ENCODE measurements around the gene IFNGR2. TPM values are rescaled to one million over a fixed set of nuclear protein-coding genes. Genes with fewer than 3 reads are reported as not detected.

IFNGR2 gene
- total and polyA plus RNA-seq, 2 of the 13 experiments (the other 11 are each of a cell fraction or from before 2014, with no cell fraction given): 61.3 to 117 TPM

GRCh38 chr21:33479679-33480480 is 76.7 kb downstream of the IFNGR2 start, which contains the start of gene TMEM50B (continued):
- TF ChIP-seq ZNF562 (CRISPR knock-in tag; IDR thresholded peaks at IDR 0.05; ENCODE audit: borderline replicate concordance) (no peak), RXRA (CRISPR knock-in tag; IDR thresholded peaks at IDR 0.05) (peak; percentile 46; the same call in 1 of the 2 replicates), NFE2L1 (CRISPR knock-in tag; IDR thresholded peaks at IDR 0.05; ENCODE audit: borderline replicate concordance) (no peak), SMC3 (IDR thresholded peaks at IDR 0.05; ENCODE audit: low read length) (no peak), FOXP4 (CRISPR knock-in tag; IDR thresholded peaks at IDR 0.05) (no peak), ZNF589 (CRISPR knock-in tag; conservative IDR thresholded peaks at IDR 0.05) (peak; percentile 84; the same call in 1 of the 2 replicates), SOX5 (CRISPR knock-in tag; IDR thresholded peaks at IDR 0.05; ENCODE audit: borderline replicate concordance) (no peak), HMGXB3 (CRISPR knock-in tag; IDR thresholded peaks at IDR 0.05; ENCODE audit: borderline replicate concordance) (no peak), PAWR (CRISPR knock-in tag; IDR thresholded peaks at IDR 0.05; ENCODE audit: borderline replicate concordance) (no peak), SAFB2 (CRISPR knock-in tag; IDR thresholded peaks at IDR 0.05; ENCODE audit: borderline replicate concordance, low read depth) (no peak), ZNF891 (CRISPR knock-in tag; IDR thresholded peaks at IDR 0.05) (no peak), ZFP36 (IDR thresholded peaks at IDR 0.05; ENCODE audit: borderline replicate concordance, low read depth, low read length, partially characterized antibody) (no peak), NR2F6 (IDR thresholded peaks at IDR 0.05) (no peak), NR2F6 (CRISPR knock-in tag; IDR thresholded peaks at IDR 0.05) (peak; percentile 28; the same call in 1 of the 2 replicates), ZNF446 (CRISPR knock-in tag; IDR thresholded peaks at IDR 0.05) (peak; percentile 36; the same call in 1 of the 2 replicates), ZNF703 (CRISPR knock-in tag; IDR thresholded peaks at IDR 0.05; ENCODE audit: borderline replicate concordance) (no peak), HNRNPH1 (optimal IDR thresholded peaks at IDR 0.05; ENCODE audit: low read depth, low read length) (no peak), ZNF30 (CRISPR knock-in tag; IDR thresholded peaks at IDR 0.05) (no peak), ATAD3A (CRISPR knock-in tag; IDR thresholded peaks at IDR 0.05) (no peak), ZNF772 (CRISPR knock-in tag; IDR thresholded peaks at IDR 0.05) (peak; percentile 45; the same call in 1 of the 2 replicates)
- TF ChIP-seq, protein P1, sequence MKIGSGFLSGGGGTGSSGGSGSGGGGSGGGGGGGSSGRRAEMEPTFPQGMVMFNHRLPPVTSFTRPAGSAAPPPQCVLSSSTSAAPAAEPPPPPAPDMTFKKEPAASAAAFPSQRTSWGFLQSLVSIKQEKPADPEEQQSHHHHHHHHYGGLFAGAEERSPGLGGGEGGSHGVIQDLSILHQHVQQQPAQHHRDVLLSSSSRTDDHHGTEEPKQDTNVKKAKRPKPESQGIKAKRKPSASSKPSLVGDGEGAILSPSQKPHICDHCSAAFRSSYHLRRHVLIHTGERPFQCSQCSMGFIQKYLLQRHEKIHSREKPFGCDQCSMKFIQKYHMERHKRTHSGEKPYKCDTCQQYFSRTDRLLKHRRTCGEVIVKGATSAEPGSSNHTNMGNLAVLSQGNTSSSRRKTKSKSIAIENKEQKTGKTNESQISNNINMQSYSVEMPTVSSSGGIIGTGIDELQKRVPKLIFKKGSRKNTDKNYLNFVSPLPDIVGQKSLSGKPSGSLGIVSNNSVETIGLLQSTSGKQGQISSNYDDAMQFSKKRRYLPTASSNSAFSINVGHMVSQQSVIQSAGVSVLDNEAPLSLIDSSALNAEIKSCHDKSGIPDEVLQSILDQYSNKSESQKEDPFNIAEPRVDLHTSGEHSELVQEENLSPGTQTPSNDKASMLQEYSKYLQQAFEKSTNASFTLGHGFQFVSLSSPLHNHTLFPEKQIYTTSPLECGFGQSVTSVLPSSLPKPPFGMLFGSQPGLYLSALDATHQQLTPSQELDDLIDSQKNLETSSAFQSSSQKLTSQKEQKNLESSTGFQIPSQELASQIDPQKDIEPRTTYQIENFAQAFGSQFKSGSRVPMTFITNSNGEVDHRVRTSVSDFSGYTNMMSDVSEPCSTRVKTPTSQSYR (CRISPR knock-in tag; IDR thresholded peaks at IDR 0.05; ENCODE audit: borderline replicate concordance): 0 out of 2 replicates have a peak, but pooled peaks have one; percentile 8

Measured in HepG2 (cell line).